Measurements from ENCODE around the gene DRAP1.

DNA sequence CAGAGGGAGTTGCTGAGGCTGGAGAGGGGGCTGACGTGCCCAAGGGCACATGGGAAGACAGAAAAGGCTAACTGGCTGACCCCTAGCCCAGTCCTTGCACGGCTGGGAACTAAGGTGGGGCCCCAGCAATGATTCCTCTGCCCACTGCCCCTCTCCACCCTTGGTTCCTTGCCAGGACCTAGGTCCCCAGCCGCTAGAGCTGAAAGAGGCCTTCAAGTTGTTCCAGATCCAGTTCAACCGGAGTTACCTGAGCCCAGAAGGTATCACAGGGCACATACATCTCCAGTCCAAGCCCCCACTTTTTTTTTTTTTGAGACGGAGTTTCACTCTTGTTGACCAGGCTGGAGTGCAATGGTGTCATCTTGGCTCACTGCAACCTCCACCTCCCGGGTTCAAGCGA, 39.2 kb upstream of the DRAP1 start:
- TF ChIP-seq POLR2A (IDR thresholded peaks at IDR 0.05), result no peak
- TF ChIP-seq, protein P1, sequence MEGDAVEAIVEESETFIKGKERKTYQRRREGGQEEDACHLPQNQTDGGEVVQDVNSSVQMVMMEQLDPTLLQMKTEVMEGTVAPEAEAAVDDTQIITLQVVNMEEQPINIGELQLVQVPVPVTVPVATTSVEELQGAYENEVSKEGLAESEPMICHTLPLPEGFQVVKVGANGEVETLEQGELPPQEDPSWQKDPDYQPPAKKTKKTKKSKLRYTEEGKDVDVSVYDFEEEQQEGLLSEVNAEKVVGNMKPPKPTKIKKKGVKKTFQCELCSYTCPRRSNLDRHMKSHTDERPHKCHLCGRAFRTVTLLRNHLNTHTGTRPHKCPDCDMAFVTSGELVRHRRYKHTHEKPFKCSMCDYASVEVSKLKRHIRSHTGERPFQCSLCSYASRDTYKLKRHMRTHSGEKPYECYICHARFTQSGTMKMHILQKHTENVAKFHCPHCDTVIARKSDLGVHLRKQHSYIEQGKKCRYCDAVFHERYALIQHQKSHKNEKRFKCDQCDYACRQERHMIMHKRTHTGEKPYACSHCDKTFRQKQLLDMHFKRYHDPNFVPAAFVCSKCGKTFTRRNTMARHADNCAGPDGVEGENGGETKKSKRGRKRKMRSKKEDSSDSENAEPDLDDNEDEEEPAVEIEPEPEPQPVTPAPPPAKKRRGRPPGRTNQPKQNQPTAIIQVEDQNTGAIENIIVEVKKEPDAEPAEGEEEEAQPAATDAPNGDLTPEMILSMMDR (IDR thresholded peaks at IDR 0.05), result no peak
